Hematopoietic multipotent progenitor cell treated with erythropoietin and hydrocortisone succinate and interleukin-3 and kit ligand, for 17 days (in vitro differentiated cells): ENCODE measurements around the gene IFT25.

ENCODE experiments used
- DNase-seq: peaks from one replicate; pipeline ENCODE4 v3.0.0-alpha.2; 2015; ENCODE audit warnings: low spot score

The IFT25 gene

DNA sequence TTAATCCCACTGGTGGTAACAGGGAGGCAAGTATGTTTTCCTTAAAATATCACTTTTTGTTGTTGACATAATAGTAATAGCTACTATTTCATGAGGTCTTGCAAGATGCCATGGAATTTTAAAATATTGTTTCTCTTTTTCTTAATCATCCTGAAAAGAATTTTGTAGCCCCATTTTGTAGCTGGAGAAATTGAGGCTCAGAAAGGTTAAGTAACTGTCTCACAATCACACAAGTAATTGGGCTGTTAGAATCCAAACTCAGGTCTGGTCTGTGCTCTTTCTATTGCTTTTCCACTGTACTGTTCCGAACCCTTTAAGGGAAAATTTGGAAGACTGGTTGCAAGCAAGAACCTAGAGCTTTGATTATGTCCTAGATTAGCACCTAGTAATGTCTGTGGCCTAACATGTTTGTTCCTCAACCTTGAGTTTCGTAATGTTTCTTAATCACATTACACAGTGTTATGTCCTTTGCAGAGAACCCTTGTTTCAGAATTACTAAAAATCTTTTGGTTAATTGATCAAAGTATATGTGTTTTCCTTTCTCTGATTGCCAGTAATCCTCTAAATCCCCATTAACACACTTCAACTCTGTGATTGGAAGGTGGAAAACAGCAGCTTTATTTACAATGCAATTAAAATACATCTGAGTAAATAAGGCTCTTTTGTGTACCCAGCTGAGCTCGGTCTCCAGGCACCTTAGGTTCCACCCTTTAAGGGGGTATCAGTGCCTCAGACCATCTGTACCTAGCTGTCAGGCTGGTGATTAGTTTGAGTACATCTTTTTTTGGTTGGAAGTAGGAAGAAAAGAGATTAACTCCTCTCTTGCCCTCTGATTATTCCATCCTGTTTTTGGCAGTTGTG, 11.0 kb upstream of the IFT25 start:
- DNase-seq, result no peak

DNA sequence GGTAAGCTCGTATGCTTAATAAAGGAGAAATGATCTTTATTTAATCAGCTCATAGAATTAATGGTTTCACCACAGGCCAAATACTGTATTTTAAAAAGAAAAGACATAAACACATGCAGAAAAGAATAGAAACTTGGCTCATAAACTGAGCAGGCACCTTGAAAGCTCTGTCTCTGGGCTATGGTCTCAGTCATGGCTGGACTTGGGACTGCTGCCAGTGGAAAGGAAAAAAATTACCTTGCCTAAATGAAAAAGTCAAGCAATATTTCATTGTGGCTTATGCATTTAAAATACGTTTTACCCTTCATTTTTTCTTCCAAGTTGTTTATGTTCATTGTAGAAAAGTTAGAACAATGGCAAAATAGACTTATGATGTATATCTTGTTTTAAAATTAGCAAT, 8.6 kb upstream of the IFT25 start:
- no peak for DNase-seq

DNA sequence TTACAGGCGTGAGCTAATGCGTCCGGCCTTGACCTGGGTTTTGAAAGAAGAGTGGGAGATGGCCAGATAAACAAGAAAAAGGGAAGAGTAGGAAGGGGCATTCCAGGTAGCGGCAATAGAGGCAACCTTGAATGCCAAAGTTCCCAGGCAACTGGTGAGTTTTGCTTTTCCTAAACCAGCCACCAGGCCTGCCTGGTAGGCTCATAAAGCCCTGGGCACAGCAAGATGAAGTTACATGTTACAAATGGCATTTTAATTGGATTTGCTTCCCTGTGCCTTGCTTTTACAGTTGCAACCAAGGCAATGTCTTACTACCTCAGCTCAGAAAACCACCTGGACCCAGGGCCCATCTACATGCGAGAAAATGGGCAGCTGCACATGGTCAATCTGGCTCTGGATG, 6.2 kb upstream of the IFT25 start:
- no peak for DNase-seq

DNA sequence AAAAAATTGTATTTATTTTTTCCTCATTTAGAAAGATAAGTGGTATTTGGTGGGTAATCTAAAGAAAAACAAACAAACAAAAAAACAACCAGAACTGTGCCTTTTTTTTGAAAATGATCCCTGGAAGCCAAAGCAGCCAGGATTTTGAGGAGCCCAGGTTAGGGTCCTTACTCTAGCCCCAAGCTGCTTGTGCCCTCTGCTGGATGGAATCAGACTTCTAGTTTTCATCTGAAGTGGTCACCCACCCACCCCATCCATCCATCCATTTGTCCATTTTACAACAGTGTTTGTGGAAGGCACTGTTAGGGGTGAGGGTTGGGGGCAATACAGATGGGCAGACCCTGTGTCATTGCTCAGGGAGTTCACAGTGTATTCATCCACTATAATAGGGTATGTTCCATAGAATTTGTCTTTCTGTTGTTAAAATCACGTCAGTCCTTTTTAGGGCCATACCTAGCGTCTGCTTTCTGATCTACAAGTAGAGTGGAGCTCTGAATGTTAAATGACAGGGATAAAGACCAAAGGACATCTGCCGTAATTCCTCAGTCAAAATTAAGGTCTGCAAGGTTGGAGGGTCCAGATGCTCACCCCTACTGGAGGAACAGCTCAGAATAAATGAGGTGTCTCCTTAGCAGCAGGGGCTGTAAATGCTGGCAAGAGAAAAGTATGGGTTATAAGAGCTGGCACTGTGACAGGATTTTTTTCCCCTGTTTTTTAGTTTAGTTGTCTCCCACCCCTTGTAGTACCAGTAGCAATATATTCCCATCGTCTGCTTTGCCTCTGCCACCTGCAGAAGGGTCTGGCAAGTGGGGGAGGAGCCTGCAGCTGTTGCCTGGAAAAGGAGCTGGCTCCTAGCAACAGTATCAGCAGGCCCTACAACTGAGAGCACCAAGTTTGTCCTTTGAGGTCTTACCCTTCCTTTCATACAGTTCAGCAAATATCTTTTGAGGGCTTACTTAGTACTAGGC, 3.8 kb upstream of the IFT25 start:
- peak; percentile 32 for DNase-seq

DNA sequence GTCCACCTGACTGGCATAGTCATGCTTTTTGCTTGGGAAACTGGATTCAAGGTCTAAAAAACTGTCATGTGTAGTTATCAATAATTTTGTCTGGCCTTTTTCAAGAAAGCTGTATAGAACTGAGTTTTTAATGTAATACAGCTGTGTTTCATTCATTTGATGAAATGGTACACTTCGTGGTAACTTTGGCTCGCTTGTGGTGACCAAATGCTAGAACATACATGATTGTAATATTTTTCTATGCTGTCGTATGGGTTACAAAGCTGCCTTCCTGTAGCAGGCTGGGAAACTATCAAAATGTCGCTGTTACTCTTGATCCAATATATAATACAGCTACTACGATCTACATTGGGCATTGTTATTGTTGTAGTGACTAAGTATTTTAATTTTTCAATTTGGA, 2.8 kb upstream of the IFT25 start:
- no peak for DNase-seq

DNA sequence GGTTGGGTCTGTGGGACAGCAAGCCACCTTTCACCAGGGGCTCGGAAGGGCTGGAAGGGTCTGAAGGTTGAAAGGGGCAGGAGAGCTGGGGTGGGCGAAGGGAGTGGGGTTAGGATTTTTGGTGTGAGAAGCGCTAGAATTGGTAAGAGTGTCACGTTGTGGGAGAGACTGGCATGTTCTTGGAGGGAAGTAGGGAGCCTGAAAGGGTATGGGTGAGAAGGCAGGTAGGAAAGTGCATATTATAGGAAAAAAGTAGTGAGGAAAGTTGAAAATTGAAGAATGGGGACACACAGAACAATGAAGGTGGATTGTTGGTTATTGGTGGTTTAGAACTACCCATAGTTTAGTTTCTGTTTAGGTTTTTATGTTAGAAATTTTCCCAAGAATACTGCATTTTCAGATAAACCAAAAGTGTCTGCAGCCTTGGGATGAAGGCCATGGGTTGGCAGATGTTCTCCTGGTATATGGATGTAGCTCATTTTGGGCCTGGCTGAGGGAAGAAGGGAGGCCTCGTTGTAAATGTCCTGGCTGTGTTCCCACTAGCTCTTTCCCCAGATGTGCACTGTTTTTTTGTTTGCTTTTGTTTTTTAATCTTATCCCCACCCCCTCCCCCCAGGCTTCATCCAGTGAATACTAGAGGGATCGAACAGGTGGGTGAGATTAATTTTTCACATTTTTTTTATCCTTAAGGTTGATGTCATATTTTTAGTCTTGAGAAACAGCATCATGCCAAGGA, 1.8 kb upstream of the IFT25 start:
- DNase-seq, result no peak

DNA sequence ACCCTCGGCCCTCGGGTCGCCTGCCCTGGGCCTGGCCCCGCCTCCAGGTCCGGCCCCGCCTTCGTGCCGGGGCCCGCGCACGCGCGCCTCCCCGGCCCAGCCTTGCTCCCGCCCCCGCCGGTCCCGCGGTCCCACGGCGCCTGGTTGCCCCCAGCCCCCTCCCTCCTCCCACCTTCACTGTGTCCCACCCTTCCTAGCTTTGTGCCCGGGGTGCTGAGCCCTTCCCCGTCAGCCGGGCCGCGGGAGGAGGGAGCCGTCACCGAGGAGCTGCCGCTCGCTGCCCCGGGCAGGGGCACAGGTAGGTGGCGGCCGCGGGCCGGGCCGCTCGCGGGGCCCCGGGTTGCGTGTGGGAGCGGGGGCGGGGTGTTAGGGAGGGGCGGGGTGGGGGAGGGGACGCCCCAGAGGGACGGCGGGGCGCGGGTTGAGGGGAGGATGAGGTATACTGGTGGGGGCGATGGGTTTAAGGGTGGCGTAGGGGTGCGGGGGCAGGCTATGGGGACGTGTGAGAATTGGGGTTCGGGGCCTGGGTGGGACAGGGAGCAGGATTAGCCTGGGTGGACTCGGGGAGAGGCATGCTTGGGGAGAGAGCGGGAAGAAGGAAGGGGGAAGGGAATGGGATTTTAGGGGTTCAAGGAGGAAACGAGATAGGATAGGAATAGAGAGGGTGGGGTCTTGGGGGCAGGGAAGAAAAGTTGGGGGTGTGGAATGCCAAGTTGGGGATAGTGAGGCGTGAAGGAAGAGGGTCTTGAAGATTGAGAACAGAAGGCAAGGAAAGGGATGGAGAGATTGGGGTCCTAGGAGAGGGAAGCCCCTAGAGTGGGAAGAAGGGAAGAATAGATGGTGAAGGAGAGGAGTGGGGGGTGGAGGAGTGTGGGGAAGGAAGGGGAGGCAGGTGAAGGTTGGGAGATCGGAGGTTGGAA, 1.0 kb upstream of the IFT25 start, which contains the start of gene LRRC42:
Gene LRRC42, plus strand, starts transcription at position 99 of the 920 bp plus-strand sequence. CDS start 5,650 bp downstream, outside the sequence.
- DNase-seq, result no peak

DNA sequence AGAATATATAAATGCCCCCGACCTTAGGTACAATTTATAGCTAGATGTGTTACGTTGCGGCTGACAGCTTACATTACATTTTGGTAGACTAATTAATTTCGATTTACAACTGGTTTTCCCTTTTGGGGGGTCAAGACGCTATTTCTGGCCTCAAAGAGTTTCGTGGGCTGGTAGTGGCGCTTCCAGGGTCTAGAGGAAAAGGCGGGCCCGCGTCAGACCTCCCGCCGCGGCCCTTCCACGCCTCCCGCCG, 391 bp downstream of the IFT25 start:
- DNase-seq, result no peak

DNA sequence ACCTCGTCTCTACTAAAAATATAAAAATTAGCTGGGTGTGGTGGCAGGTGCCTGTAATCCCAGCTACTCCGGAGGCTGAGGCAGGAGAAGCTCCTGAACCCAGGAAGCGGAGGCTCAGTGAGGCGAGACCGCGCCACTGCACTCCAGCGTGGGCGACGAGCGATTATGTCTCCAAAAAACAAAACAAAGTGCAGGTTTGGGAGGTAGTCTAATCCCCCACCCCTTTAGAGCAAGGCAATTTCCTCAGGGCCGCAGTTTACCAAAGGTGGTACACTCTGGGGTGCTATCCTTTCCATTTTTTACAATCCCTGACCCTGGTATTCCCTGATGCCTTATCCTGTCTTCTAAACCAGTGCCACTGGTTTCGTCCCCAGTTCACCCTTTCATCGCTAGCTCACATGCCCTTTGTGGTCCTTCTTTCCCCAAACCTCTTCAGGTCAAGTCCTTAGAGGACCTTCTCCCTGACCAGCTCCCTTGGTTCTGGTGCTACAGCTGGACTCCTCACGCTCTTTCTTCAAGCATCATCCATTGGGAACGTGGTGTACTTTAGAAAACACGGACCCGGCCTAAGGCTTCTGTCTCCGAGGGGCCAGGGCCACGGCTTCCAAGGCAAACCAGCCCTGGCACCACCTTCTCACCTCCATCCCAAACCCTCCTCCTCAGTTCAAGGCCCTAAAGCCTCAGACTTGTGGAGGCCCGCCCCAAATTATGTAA, 873 bp downstream of the IFT25 start:
- no peak for DNase-seq

DNA sequence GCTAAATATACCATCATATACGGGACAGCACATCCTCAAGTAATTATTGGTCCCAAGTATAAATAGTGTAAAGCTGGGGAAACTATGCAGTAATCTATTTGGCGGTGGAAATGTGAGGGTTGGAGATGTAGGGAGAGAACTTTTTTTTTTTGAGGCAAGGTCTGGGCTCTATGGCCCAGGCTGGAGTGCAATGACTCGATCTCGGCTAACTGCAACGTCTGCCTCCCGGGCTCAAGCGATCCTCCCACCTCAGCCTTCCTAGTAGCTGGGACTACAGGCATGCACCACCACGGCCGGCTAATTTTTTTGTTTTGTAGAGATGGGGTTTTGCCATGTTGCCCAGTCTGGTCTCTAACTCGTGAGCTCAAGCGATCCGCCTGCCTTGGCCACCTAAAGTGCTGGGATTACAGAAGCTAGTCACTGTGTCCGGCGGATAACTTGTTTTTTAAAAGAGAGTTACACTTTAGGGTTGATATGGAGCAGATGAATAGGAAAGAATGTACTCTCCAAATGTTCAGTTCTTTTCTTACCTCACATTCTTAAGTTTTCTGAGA, 1.9 kb downstream of the IFT25 start:
- no peak for DNase-seq

DNA sequence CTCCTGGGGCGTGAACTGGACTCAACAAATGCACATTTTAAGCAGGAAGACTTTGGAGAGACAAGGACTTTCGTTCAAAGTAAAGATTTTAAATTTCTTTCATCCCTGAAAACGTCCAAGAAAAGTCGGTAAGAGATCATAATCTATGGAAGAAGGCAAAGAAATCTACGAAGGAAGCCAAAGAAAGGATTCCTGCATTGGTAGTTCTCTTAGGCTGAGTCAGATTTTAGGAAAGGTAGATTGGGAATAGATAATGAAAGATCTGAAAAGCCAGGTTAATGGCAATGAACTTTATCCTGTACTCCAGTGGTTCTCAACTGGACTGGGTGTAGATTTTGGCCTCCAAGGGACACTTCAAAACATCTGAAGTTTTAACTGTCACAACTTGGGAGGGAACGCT, 2.4 kb downstream of the IFT25 start:
- no peak for DNase-seq

DNA sequence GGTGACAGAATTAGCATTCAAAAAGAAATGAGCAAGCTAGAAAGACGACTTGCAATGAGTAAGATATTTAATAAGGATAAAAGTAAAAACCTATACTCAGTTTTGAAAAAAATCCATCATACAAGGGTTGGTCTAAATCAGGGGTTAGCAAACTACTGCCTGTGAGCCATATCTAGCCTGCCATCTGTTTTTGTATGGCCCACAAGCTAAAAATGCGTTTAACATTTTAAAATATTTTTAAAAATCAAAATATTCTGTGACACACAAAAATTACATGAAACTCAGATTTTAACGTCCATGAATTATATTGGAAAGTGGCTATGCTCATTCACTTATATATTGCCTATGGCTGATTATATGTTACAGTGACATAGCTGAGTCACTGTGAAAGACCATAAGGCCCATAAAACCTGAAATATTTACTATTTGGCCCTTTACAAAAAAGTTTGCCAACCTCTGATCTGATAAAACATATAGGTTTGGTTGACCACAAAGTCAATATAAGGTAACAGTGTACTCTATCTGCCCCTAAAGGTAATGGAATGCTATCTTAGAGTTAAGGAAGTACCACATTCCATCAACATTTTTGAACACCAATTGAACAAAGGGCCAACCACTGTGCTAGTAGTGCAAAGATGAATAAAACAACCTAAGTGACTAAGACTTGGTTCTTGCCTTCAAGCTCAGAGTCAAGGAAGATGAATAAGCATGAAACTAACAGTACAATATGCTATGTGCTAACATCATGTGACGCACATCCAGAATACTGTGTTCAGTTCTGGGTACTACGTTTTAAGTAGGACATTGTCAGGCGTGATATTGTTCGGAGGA, 3.2 kb downstream of the IFT25 start:
- DNase-seq, result no peak

DNA sequence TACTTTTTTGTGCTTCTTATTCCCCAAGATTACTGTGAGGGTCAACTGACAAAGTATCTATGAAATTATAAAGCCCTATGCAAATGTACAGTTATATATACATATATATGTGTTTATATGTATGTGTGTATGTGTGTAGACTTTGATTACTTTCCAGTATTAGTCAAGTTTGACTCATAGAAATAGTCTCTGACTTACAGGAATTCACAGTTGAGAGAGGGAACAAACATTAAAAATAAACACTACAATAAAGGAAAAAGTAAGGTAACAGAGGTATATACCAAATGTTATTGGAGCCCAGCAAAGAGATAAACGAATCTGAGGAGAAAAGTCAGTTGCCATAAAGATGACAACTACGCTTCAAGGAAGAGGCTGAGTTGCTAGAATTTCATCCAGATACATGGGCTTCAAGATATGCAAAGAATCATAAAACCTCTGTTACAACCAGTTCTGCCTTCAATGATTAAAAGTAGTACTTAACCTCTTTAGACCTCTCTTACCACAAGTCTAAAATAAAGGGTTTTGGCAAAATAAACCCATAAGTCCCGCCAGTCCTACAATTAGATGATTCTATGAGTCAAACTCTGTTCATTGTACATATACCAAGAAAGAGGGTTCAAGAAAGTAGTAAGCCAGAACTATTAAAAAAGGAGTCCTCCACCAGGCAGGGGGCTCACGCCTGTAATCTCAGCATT, 7.2 kb downstream of the IFT25 start:
- DNase-seq, result no peak

DNA sequence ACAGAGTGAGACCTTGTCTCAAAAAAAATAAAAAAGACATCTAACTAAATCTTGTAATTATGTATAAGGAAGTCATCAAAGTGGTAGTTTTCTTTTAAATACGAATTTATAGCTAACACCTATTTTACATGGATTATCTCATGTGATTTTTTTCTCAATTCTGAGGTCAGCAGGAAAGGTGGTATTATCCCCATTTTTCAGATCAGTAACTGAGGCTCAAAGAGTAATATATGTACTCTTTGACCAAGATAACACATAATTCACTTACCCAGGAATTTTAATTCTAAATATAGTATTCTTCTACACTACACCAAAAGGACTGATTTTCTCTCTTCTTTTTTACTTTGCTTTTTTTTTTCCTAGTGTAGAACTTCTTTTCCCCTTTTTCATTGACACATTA, 9.1 kb downstream of the IFT25 start:
- DNase-seq, result no peak

DNA sequence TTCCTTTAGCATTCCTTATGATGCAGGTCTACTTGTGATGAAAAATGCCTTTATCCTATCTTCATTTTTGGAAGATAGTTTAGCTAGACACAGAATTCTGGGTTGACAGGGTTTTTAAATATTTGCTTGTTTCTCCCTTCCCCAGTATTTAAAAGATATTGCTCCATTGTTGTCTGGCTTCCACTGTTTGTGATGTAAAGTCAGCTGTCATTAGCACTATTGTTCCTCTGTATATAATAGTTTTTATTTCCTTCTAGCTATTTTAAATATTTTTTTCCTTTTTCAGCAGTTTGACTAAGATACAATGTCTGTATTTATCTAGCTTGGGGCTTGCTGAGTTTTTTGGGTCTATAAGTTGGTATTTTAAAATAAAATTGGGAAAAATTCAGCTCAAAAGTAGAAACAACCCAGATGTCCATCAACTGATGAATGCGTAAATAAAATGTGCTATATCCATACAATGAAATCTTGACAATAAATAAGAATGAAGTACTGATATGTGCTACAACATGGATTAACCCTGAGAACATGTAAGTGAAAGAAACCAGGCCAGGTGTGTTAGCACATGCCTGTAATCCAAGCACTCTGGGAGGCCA, 11.2 kb downstream of the IFT25 start:
- no peak for DNase-seq

DNA sequence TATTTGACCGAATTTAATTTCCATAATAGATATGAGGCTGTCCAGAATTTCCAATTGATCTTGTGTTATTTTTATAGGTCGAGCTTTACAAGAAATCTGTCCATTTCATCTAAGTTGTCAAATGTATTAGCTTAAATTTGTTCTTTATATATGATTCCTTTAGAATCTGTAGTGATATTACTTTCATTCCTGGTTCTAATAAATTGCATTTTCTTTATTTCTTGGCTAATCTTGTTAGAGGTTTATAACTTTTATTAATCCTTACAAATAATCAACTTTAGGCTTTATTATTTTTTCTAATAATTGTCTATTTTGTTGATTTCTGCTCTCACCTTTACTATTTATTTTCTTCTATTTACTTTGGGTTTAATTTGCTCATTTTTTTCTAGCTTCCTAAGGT, 14.0 kb downstream of the IFT25 start:
- no peak for DNase-seq

DNA sequence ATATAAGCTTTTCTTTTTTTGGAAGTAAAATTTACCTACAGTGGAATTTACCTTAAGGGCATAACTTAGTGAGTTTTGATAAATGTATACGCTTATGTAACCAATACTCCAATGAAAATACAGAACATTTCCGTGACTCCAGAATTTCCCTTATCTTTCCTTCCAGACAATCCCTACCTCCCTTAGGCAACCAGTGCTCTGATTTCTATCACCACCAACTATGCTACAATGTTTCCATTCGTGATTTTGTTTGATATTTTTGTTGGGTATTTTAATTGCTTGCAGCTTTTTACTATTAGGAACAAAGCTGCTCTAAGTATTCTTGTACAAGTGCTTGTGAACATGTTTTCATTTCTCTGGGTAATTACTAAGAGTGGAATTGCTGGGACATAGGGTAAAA, 14.6 kb downstream of the IFT25 start:
- no peak for DNase-seq

DNA sequence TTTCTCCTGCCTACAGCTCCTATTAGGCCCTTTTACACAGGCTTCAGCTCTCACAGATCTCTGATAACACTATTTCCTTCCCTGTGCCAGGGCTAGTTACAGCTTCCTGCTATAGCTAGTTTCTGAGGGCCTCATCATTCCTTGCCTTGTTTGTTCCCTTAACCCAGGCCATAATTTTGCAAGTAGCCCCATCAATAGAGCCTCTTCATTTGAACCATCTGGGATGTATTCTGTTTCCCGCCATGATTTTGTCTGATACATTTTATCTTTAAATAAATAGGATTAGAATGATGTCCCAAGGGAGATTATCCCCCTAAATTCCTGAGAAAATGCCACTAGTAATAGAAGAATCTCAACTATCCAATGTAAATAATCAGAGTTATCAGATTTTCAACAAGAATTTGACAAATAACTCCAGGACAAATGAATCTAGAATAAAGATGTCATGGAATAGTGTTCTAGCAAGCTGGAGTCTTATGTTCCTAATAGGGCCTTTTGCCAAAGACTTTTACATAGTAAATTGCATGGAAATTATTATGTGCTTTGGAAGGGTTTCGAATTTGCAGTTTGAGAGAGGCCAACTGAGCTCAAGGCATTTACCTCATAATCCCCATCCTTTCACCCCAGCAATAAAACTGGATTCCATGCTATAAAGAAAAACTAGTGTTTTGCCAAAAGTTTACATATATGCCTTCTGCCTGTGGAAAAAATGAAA, 16.1 kb downstream of the IFT25 start:
- no peak for DNase-seq
